Smooth muscle cell (in vitro differentiated cells): Measurements from ENCODE around the gene SNAPIN. TPM values are rescaled to one million over a fixed set of nuclear protein-coding genes. Genes with fewer than 3 reads are reported as not detected.
A peak's percentile ranks its signal among the peaks of the same experiment; 100 is the strongest.
"Not testable (repeated sequence)": the region's sequence is repeated elsewhere in the genome, so short reads cannot be mapped to it uniquely, and the experiment has no call there.

Experiments
- DNase-seq: peaks from one replicate; lab custom pipeline; 2025; ENCODE audit not compliant: unreplicated experiment; lab: John Stamatoyannopoulos, UW
- H2AFZ ChIP-seq: fragments of 200-600 bp; sonication (generic); 2 replicates; pipeline ENCODE4 v1.6.0; 2016; ENCODE audit warnings: antibody characterized with exemption, low read depth, mild to moderate bottlenecking
- H3F3A ChIP-seq: fragments of 200-600 bp; sonication (generic); 2 replicates; pipeline ENCODE4 v1.6.0; 2017; ENCODE audit warnings: antibody characterized with exemption, low read depth
- H3K27ac ChIP-seq: fragments of 200-600 bp; sonication (generic); 2 replicates; pipeline ENCODE4 v1.5.1; 2016; ENCODE audit warnings: low read depth, mild to moderate bottlenecking
- H3K27me3 ChIP-seq: fragments of 200-600 bp; sonication (generic); 2 replicates; pipeline ENCODE4 v1.6.1; 2016; ENCODE audit warnings: low read depth, mild to moderate bottlenecking
- H3K36me3 ChIP-seq: fragments of 200-600 bp; sonication (generic); 2 replicates; pipeline ENCODE4 v1.5.1; 2016; ENCODE audit warnings: low read depth
- H3K4me1 ChIP-seq: fragments of 200-600 bp; sonication (generic); 2 replicates; pipeline ENCODE4 v1.5.1; 2016; ENCODE audit warnings: low read depth
- H3K4me2 ChIP-seq: fragments of 200-600 bp; sonication (generic); 2 replicates; pipeline ENCODE4 v1.6.0; 2016; ENCODE audit warnings: mild to moderate bottlenecking
- H3K4me3 ChIP-seq: fragments of 200-600 bp; sonication (generic); 2 replicates; pipeline ENCODE4 v1.5.1; 2016; ENCODE audit warnings: mild to moderate bottlenecking
- H3K79me2 ChIP-seq: fragments of 200-600 bp; sonication (generic); 2 replicates; pipeline ENCODE4 v1.6.0; 2016; ENCODE audit warnings: low read depth, mild to moderate bottlenecking
- H3K9ac ChIP-seq: fragments of 200-600 bp; sonication (generic); 2 replicates; pipeline ENCODE4 v1.6.0; 2016; ENCODE audit warnings: low read depth
- H3K9me3 ChIP-seq: fragments of 200-600 bp; sonication (generic); replicated peaks from 2 replicates; pipeline ENCODE4 v1.5.1; 2016; ENCODE audit warnings: low read depth
- H4K20me1 ChIP-seq: fragments of 200-600 bp; sonication (generic); 2 replicates; pipeline ENCODE4 v1.6.0; 2016; ENCODE audit warnings: low read depth
- WGBS: methylation state at CpG from one replicate; pipeline ENCODE4 v1.1.7; 2016; ENCODE audit warnings: low lambda C conversion rate; 5-methylcytosine and 5-hydroxymethylcytosine counted together
- polyA plus RNA-seq: library from polyadenylated mRNA; unstranded; fragments of >200 nt; fragmentation: Nextera tagmentation; extraction: Ambion mirVana; gene quantifications from 2 replicates; pipeline ENCODE4 v1.2.1, GENCODE V29; 2016
- total RNA-seq: library from RNA; depleted of rRNA; stranded (reverse); fragments of >200 nt; gene quantifications from 2 replicates; pipeline ENCODE4 v1.2.3, GENCODE V29; 2014
- TF ChIP-seq, protein P1 (sequence below): fragments of 200-600 bp; sonication (generic); IDR thresholded peaks from 2 replicates; pipeline ENCODE4 v1.5.1; 2017; ENCODE audit warnings: borderline replicate concordance, mild to moderate bottlenecking, antibody characterized with exemption; ENCODE audit not compliant: insufficient read depth, poor library complexity, severe bottlenecking

The SNAPIN gene
- total and polyA plus RNA-seq, 2 experiments from 2014 or later: 52.0 to 65.5 TPM

DNA sequence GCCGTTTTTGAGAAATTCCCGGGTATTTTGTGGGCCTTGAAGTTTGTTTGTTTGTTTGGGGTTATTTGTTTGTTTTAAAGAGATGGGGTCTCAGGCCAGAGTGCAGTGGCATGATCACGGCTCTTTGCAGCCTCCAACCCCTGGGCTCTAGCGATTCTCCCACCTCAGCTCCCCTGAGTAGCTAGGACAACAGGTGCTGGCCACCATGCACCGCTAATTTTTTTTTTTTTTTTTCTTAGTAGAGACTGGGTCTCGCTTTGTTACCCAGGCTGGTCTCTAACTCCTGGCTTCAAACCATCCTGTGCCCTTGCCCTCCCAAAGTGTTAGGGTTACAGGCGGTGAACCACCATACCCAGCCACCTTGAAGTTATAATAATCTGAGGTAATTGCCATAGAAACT lies 22.6 kb upstream of the SNAPIN start:
- peak overlapping the region; percentile 42 for H3K27ac ChIP-seq
- no peak overlapping the region for H3K9ac ChIP-seq
- peaks cover 64% of the 10 kb centered on the region for H4K20me1 ChIP-seq
- H3K9me3 ChIP-seq: no peaks in the 10 kb centered on the region
- TF ChIP-seq, protein P1, sequence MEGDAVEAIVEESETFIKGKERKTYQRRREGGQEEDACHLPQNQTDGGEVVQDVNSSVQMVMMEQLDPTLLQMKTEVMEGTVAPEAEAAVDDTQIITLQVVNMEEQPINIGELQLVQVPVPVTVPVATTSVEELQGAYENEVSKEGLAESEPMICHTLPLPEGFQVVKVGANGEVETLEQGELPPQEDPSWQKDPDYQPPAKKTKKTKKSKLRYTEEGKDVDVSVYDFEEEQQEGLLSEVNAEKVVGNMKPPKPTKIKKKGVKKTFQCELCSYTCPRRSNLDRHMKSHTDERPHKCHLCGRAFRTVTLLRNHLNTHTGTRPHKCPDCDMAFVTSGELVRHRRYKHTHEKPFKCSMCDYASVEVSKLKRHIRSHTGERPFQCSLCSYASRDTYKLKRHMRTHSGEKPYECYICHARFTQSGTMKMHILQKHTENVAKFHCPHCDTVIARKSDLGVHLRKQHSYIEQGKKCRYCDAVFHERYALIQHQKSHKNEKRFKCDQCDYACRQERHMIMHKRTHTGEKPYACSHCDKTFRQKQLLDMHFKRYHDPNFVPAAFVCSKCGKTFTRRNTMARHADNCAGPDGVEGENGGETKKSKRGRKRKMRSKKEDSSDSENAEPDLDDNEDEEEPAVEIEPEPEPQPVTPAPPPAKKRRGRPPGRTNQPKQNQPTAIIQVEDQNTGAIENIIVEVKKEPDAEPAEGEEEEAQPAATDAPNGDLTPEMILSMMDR: no peak
- WGBS: 96% methylated on average over 7 of the region's 7 CpGs
- H3K79me2 ChIP-seq: peaks cover 61% of the 10 kb centered on the region
- peaks cover 19% of the 10 kb centered on the region for H3F3A ChIP-seq
- peak overlapping the region; percentile 92 for H3K4me2 ChIP-seq
- no peak overlapping the region for H2AFZ ChIP-seq
- no peaks in the 10 kb centered on the region for H3K27me3 ChIP-seq
- H3K36me3 ChIP-seq: peaks cover 16% of the 10 kb centered on the region
- peaks cover 12% of the 10 kb centered on the region for H3K4me1 ChIP-seq
- DNase-seq: no peak
- H3K4me3 ChIP-seq: peak overlapping the region; percentile 95

DNA sequence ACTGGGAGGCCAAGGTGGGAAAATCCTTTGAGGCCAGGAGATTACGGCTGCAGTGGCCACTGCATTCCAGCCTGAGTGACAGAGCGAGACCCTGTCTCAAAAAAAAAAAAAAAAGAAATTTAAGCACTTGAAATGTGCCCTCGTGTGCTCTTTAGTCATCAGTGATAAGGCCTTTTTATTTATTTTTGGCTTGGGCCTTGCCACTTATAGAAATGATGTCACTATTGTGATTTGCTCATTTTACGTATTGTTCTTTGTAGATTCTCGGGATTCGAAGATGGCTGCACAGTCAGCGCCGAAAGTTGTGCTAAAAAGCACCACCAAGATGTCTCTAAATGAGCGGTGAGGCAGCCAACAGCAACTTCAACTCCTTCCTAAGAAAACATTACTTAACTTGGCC lies 22.2 kb upstream of the SNAPIN start:
- H3K27me3 ChIP-seq: no peaks in the 10 kb centered on the region
- 86% methylated on average over 9 of the region's 9 CpGs for WGBS
- H3K4me1 ChIP-seq: peaks cover 12% of the 10 kb centered on the region
- no peak overlapping the region for H3K9ac ChIP-seq
- TF ChIP-seq, protein P1: no peak
- peaks cover 69% of the 10 kb centered on the region for H4K20me1 ChIP-seq
- no peak overlapping the region for H2AFZ ChIP-seq
- H3K36me3 ChIP-seq: peaks cover 18% of the 10 kb centered on the region
- H3F3A ChIP-seq: peaks cover 23% of the 10 kb centered on the region
- no peak overlapping the region for H3K4me3 ChIP-seq
- peaks cover 65% of the 10 kb centered on the region for H3K79me2 ChIP-seq
- H3K27ac ChIP-seq: peak overlapping the region; percentile 31
- peak overlapping the region; percentile 92 for H3K4me2 ChIP-seq
- DNase-seq: no peak
- H3K9me3 ChIP-seq: no peaks in the 10 kb centered on the region

DNA sequence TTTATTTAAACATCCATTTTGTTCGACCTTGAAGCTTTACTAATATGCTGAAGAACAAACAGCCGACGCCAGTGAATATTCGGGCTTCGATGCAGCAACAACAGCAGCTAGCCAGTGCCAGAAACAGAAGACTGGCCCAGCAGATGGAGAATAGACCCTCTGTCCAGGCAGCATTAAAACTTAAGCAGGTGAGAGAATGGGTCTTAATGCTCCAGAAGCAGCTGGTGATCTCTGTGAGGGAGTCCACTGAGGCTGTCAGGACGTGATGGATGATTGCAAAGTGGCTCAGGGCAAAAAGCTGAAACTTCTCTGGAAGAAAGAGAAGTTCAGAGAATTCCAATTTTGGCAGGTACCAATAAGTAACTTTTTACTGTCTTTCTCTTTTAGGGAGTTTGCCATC lies 20.2 kb upstream of the SNAPIN start:
- Histone ChIP-seq H3F3A (peaks cover 28% of the 10 kb centered on the region), H3K27me3 (no peaks in the 10 kb centered on the region), H3K36me3 (peaks cover 30% of the 10 kb centered on the region), H3K4me3 (no peak overlapping the region), H3K4me1 (peaks cover 12% of the 10 kb centered on the region), H4K20me1 (peaks cover 88% of the 10 kb centered on the region), H3K79me2 (peaks cover 76% of the 10 kb centered on the region), H2AFZ (no peak overlapping the region), H3K4me2 (no peak overlapping the region), H3K9ac (no peak overlapping the region), H3K9me3 (no peaks in the 10 kb centered on the region), H3K27ac (no peak overlapping the region)
- WGBS: 96% methylated on average over 6 of the region's 6 CpGs
- no peak for DNase-seq
- TF ChIP-seq, protein P1: no peak

DNA sequence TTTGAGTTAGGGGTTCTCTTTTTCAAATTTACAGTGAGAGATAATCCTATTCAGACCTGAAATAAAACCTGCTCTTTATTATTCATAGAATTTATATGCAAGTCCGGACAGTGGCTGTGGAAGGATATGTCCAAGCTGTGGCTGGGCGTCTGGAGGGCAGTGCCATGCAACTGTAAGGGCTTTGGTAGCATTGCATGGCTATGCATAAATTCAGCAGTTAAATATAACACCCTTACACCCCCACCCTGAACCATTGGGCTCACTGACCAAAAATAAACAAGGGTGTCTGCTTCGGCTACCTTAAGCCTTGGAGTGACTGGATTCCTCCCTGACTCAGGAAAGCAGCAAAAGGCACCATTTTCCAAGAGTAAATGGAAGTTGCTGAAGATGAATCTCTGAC lies 19.2 kb upstream of the SNAPIN start:
- Histone ChIP-seq H3K4me3 (no peak overlapping the region), H3K27me3 (no peaks in the 10 kb centered on the region), H3K36me3 (peaks cover 39% of the 10 kb centered on the region), H4K20me1 (peaks cover 98% of the 10 kb centered on the region), H3K9ac (no peak overlapping the region), H3K79me2 (peaks cover 73% of the 10 kb centered on the region), H3K27ac (no peak overlapping the region), H2AFZ (no peak overlapping the region), H3K4me1 (peaks cover 12% of the 10 kb centered on the region), H3F3A (peaks cover 37% of the 10 kb centered on the region), H3K9me3 (no peaks in the 10 kb centered on the region), H3K4me2 (no peak overlapping the region)
- WGBS: 92% methylated on average over 3 of the region's 3 CpGs
- no peak for DNase-seq
- TF ChIP-seq, protein P1: no peak

DNA sequence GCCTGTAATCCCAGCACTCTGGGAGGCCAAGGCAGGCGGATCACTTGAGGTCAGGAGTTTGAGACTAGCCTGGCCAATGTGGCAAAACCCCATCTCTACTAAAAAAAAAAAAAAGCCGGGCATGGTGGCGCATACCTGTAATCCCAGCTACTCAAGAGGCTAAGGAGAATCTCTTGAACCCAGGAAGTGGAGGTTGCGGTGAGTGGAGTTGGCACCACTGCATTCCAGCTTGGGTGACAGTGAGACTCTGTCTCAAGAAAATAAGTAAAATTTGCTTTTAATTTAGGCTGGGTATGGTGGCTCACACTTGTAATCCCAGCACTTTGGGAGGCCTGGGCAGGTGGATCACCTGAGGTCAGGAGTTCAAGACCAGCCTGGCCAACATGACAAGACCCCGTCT lies 18.3 kb upstream of the SNAPIN start:
- H4K20me1 ChIP-seq: peaks cover 91% of the 10 kb centered on the region
- not testable (repeated sequence) for H3K27me3 ChIP-seq, H3K4me1 ChIP-seq, H3K27ac ChIP-seq, H3K4me3 ChIP-seq, H2AFZ ChIP-seq, H3K4me2 ChIP-seq, H3K9ac ChIP-seq, H3K9me3 ChIP-seq, DNase-seq
- peaks cover 37% of the 10 kb centered on the region for H3F3A ChIP-seq
- H3K79me2 ChIP-seq: peaks cover 64% of the 10 kb centered on the region
- WGBS: over 99% methylated on average over 5 of the region's 5 CpGs
- peaks cover 39% of the 10 kb centered on the region for H3K36me3 ChIP-seq
